ENCODE measurements around the gene GABRG3. TPM values are rescaled to one million over a fixed set of nuclear protein-coding genes. Genes with fewer than 3 reads are reported as not detected.

Gene GABRG3
- total and polyA plus RNA-seq, 2 of the 4 experiments (the other 2 are of a cell fraction): not detected

GRCh38 chr15:27360316-27360715 is 389.3 kb downstream of the GABRG3 start:
- Histone ChIP-seq H2BK5ac (ENCODE audit: low read depth, low read length, poor library complexity, severe bottlenecking) (no peak overlapping the region), H3K27ac (ENCODE audit: insufficient read depth, low read length) (no peak overlapping the region), H2BK120ac (ENCODE audit: low read depth, low read length) (no peak overlapping the region), H4K91ac (ENCODE audit: insufficient read depth, low read depth, low read length) (no peak overlapping the region), H3K9me3 (ENCODE audit: control insufficient read depth, insufficient read depth, low read length) (peaks cover 15% of the 10 kb centered on the region), H3K4me1 (ENCODE audit: control insufficient read depth, insufficient read depth, low read length) (no peaks in the 10 kb centered on the region), H2AK5ac (ENCODE audit: low read depth, low read length) (no peak overlapping the region), H3K79me1 (ENCODE audit: low read depth in 1 of 2, low read length in 2 of 2) (no peaks in the 10 kb centered on the region), H3K4me2 (ENCODE audit: low read depth, low read length) (no peak overlapping the region), H3K23ac (ENCODE audit: low read depth, low read length) (no peak overlapping the region), H3K56ac (ENCODE audit: extremely low read depth, insufficient read depth, low read length) (no peak overlapping the region), H3K18ac (ENCODE audit: low read depth, low read length) (no peak overlapping the region), H2BK20ac (ENCODE audit: low read depth, low read length) (no peak overlapping the region), H4K5ac (ENCODE audit: low read depth, low read length) (no peak overlapping the region), H4K8ac (ENCODE audit: low read depth in 2 of 2, low read length in 2 of 2) (no peak overlapping the region), H2AFZ (replicated peaks; ENCODE audit: low read length, poor library complexity) (no peak overlapping the region), H3K9ac (ENCODE audit: low read depth, low read length) (no peak overlapping the region), H4K20me1 (ENCODE audit: insufficient read depth, low read length) (no peaks in the 10 kb centered on the region), H3K14ac (replicated peaks; ENCODE audit: low read depth, low read length) (no peak overlapping the region), H3K9me1 (ENCODE audit: insufficient read depth, low read length) (no peaks in the 10 kb centered on the region), H2AK9ac (replicated peaks; ENCODE audit: low read depth, low read length, poor library complexity) (no peak overlapping the region), H3K27me3 (ENCODE audit: control insufficient read depth, insufficient read depth, low read length) (no peaks in the 10 kb centered on the region), H3K36me3 (ENCODE audit: control insufficient read depth, insufficient read depth, low read length) (no peaks in the 10 kb centered on the region), H2BK15ac (ENCODE audit: low read depth, low read length) (no peak overlapping the region), H3K4me3 (ENCODE audit: insufficient read depth, low read depth, low read length) (no peak overlapping the region), H3K4ac (ENCODE audit: low read depth, low read length) (no peak overlapping the region)
- ChIA-PET CTCF (no interaction called here), POLR2A (ENCODE audit: unreplicated experiment) (no interaction called here)
- DNase-seq: no peak
- no TSS peak for BruUV-seq (replicated peaks)
- intact Hi-C loops (cut with micrococcal nuclease) (no loop called here), in situ Hi-C loops (cut with MboI; ENCODE audit: low sequenced_read_pairs) (no loop called here), dilution Hi-C loops (cut with HindIII; ENCODE audit: low sequenced_read_pairs, unreplicated experiment) (no loop called here)
- no CpG with 5 or more reads among the region's 7 CpGs for WGBS, 2 experiments (ENCODE audit: extremely low coverage in 2 of 2, insufficient read length in 1 of 2)
- no peak for TF ChIP-seq MAFK (IDR thresholded peaks at IDR 0.05; ENCODE audit: low read depth, low read length)
- TF ChIP-seq BHLHE40 (IDR thresholded peaks at IDR 0.05; ENCODE audit: low read depth, low read length): no peak
- no peak for TF ChIP-seq FOS (IDR thresholded peaks at IDR 0.05; ENCODE audit: low read depth, low read length)
- no peak for TF ChIP-seq RFX5 (IDR thresholded peaks at IDR 0.05; ENCODE audit: low read depth, low read length)
- TF ChIP-seq, protein P1, sequence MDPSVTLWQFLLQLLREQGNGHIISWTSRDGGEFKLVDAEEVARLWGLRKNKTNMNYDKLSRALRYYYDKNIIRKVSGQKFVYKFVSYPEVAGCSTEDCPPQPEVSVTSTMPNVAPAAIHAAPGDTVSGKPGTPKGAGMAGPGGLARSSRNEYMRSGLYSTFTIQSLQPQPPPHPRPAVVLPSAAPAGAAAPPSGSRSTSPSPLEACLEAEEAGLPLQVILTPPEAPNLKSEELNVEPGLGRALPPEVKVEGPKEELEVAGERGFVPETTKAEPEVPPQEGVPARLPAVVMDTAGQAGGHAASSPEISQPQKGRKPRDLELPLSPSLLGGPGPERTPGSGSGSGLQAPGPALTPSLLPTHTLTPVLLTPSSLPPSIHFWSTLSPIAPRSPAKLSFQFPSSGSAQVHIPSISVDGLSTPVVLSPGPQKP (IDR thresholded peaks at IDR 0.05; ENCODE audit: borderline replicate concordance, low read depth, low read length): no peak
- TF ChIP-seq MAZ (IDR thresholded peaks at IDR 0.05; ENCODE audit: borderline replicate concordance, low read depth, low read length): no peak
- TF ChIP-seq USF2 (IDR thresholded peaks at IDR 0.05; ENCODE audit: low read depth, low read length): no peak
- TF ChIP-seq CHD1 (IDR thresholded peaks at IDR 0.05; ENCODE audit: low read depth, low read length): no peak
- no peak for TF ChIP-seq NFE2L2 (IDR thresholded peaks at IDR 0.05; ENCODE audit: low read depth, low read length)
- TF ChIP-seq RCOR1 (IDR thresholded peaks at IDR 0.05; ENCODE audit: insufficient replicate concordance, low read length): no peak
- no peak for ATAC-seq (ENCODE audit: low read depth)

All from IMR-90 (cell line).